Neural cell (in vitro differentiated cells): ENCODE measurements around the gene PXDN. TPM values are rescaled to one million over a fixed set of nuclear protein-coding genes. Genes with fewer than 3 reads are reported as not detected.
"Not testable (repeated sequence)": the region's sequence is repeated elsewhere in the genome, so short reads cannot be mapped to it uniquely, and the experiment has no call there.

Experiments used
- H2AFZ ChIP-seq: fragments of 200-600, 300-800 bp; sonication (generic), shearing (Covaris generic); 2 replicates; pipeline ENCODE4 v1.6.0; 2014; ENCODE audit warnings: low read depth, mild to moderate bottlenecking, antibody characterized with exemption, low read length, moderate library complexity
- H3F3A ChIP-seq: fragments of 200-600 bp; shearing (Covaris generic); 2 replicates; pipeline ENCODE4 v1.6.1; 2016; ENCODE audit warnings: mild to moderate bottlenecking, moderate library complexity, mixed read lengths, antibody characterized with exemption, low read length; ENCODE audit not compliant: insufficient read depth, poor library complexity, severe bottlenecking
- H3K27ac ChIP-seq: fragments of 200-600, 300-800 bp; sonication (generic), shearing (Covaris generic); 2 replicates; pipeline ENCODE4 v1.5.1; 2014; ENCODE audit warnings: mild to moderate bottlenecking, low read length, moderate library complexity
- H3K27me3 ChIP-seq: fragments of 300-800, 200-600 bp; sonication (generic), shearing (Covaris generic); 2 replicates; pipeline ENCODE4 v1.6.0; 2014; ENCODE audit warnings: mild to moderate bottlenecking, low read depth, low read length, moderate library complexity; ENCODE audit not compliant: insufficient read depth
- H3K36me3 ChIP-seq: fragments of 300-800, 200-600 bp; sonication (generic), shearing (Covaris generic); 2 replicates; pipeline ENCODE4 v1.5.1; 2014; ENCODE audit warnings: mild to moderate bottlenecking, antibody characterized with exemption, low read length, moderate library complexity; ENCODE audit not compliant: insufficient read depth
- H3K4me2 ChIP-seq: fragments of 300-800, 200-600 bp; sonication (generic), shearing (Covaris generic); 2 replicates; pipeline ENCODE4 v1.6.0; 2014; ENCODE audit warnings: mild to moderate bottlenecking, low read length
- H3K4me3 ChIP-seq: fragments of 300-800, 200-600 bp; sonication (generic), shearing (Covaris generic); 2 replicates; pipeline ENCODE4 v1.5.1; 2014; ENCODE audit warnings: mild to moderate bottlenecking, low read length, moderate library complexity
- H3K79me2 ChIP-seq: fragments of 200-600 bp; shearing (Covaris generic); replicated peaks from 2 replicates; pipeline ENCODE4 v1.6.0; 2014; ENCODE audit warnings: mild to moderate bottlenecking, low read length, moderate library complexity; ENCODE audit not compliant: insufficient read depth
- H3K9ac ChIP-seq: fragments of 300-800, 200-600 bp; sonication (generic), shearing (Covaris generic); 2 replicates; pipeline ENCODE4 v1.6.1; 2016; ENCODE audit warnings: mild to moderate bottlenecking, low read length, mixed read lengths
- H3K9me2 ChIP-seq: fragments of 200-600 bp; shearing (Covaris generic); 2 replicates; pipeline ENCODE4 v1.6.1; 2016; ENCODE audit warnings: mild to moderate bottlenecking, low read length, mixed read lengths; ENCODE audit not compliant: insufficient read depth
- H3K9me3 ChIP-seq: fragments of 200-600, 300-800 bp; sonication (generic), shearing (Covaris generic); 2 replicates; pipeline ENCODE4 v1.6.1; 2016; ENCODE audit warnings: mild to moderate bottlenecking, mixed run types, low read length, moderate library complexity, mixed read lengths
- H4K20me1 ChIP-seq: fragments of 200-600 bp; shearing (Covaris generic); 2 replicates; pipeline ENCODE4 v1.6.1; 2016; ENCODE audit warnings: mild to moderate bottlenecking, mixed run types; ENCODE audit not compliant: insufficient read depth
- CTCF ChIP-seq: fragments of 450-650 bp; IDR thresholded peaks from 2 replicates; pipeline ENCODE4 v1.5.1; 2014; ENCODE audit warnings: antibody characterized with exemption, mild to moderate bottlenecking, moderate library complexity; ENCODE audit not compliant: poor library complexity, severe bottlenecking
- EP300 ChIP-seq: fragments of 450-650 bp; conservative IDR thresholded peaks from 2 replicates; pipeline ENCODE4 v1.6.1; 2014; ENCODE audit warnings: antibody characterized with exemption, mild to moderate bottlenecking, moderate library complexity; ENCODE audit not compliant: poor library complexity, severe bottlenecking
- EZH2 ChIP-seq: fragments of 200-600, 300-800 bp; shearing (Covaris generic), sonication (generic); IDR thresholded peaks from 2 replicates; pipeline ENCODE4 v1.6.1; 2014; ENCODE audit warnings: antibody characterized with exemption, low read length, borderline replicate concordance, mild to moderate bottlenecking; ENCODE audit not compliant: insufficient read depth, poor library complexity, severe bottlenecking
- MXI1 ChIP-seq: fragments of 450-650 bp; conservative IDR thresholded peaks from 2 replicates; pipeline ENCODE4 v1.6.1; 2014; ENCODE audit warnings: antibody characterized with exemption, mild to moderate bottlenecking; ENCODE audit not compliant: poor library complexity, severe bottlenecking
- POLR2AphosphoS5 ChIP-seq: IDR thresholded peaks from 2 replicates; pipeline ENCODE4 v1.6.1; 2012
- RAD21 ChIP-seq: fragments of 450-650 bp; conservative IDR thresholded peaks from 2 replicates; pipeline ENCODE4 v1.6.1; 2014; ENCODE audit warnings: antibody characterized with exemption, mild to moderate bottlenecking, moderate library complexity
- REST ChIP-seq: IDR thresholded peaks from 2 replicates; pipeline ENCODE4 v1.6.1; 2012; ENCODE audit warnings: borderline replicate concordance
- SMC3 ChIP-seq: fragments of 450-650 bp; conservative IDR thresholded peaks from 2 replicates; pipeline ENCODE4 v1.6.1; 2014; ENCODE audit warnings: antibody characterized with exemption, mild to moderate bottlenecking, moderate library complexity; ENCODE audit not compliant: poor library complexity
- TAF1 ChIP-seq: IDR thresholded peaks from 2 replicates; pipeline ENCODE4 v1.6.1; 2012; ENCODE audit warnings: low read depth
- polyA plus RNA-seq: library from polyadenylated mRNA; depleted of rRNA; stranded (reverse); fragments of >200 nt; gene quantifications from 2 replicates; pipeline ENCODE4 v1.2.3, GENCODE V29; 2014

PXDN gene
- polyA plus RNA-seq, 1 donor from 2014 or later, result 181 TPM

DNA sequence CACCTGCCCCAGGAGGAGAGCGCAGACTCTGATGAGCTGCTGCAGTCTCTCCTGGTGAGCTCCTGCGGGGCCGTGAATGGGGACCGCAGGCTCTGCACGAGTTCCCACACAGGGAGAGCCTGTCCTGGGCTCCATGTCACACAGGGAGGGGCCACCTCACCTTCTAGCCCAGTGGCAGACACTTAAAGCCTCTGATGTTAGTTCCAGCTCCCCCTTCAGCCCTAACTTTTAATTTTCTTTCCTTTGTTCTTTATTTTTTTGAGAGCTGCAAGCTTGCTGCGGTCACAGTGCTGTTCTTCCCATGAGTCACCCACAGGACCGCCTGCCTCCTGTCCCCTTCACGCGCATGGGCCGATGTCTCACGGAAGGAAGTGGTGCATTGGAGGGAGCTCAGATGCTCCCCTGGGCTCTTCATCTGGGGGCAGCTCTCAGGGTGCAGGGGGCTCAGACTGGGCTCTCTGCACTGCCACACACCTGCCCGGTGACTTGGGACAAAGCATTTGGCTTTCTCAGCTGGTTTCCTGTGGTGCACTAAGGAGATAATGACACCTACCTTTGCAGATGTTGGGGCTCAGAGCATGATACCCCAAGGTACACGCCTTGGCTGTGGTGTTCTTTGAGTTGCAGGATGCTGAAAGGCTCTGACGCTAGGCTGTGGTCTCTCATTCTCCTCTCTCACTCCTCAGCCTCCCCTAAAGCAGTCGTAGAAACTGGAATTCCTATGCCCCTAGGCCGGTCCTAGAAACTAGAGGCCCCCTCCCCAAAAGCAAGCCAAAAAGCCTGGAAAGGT, 37.2 kb upstream of the PXDN start:
- Histone ChIP-seq H3K4me3 (no peak overlapping the region), H2AFZ (no peak overlapping the region), H3K36me3 (no peaks in the 10 kb centered on the region), H3K27ac (no peak overlapping the region), H3K9me2 (no peaks in the 10 kb centered on the region), H3F3A (no peaks in the 10 kb centered on the region), H3K9ac (no peak overlapping the region), H3K9me3 (no peaks in the 10 kb centered on the region), H3K4me2 (no peak overlapping the region), H3K79me2 (no peaks in the 10 kb centered on the region), H3K27me3 (no peaks in the 10 kb centered on the region), H4K20me1 (no peaks in the 10 kb centered on the region)
- TF ChIP-seq POLR2AphosphoS5 (no peak), TAF1 (no peak), REST (no peak), SMC3 (no peak), EZH2 (no peak), MXI1 (no peak), CTCF (no peak), RAD21 (no peak), EP300 (no peak)

GRCh38 chr2:1780693-1781092, 36.4 kb upstream of the PXDN start:
- Histone ChIP-seq H3K36me3 (no peaks in the 10 kb centered on the region), H3K27ac (no peak overlapping the region), H3K4me2 (no peak overlapping the region), H3K79me2 (no peaks in the 10 kb centered on the region), H3K9me2 (no peaks in the 10 kb centered on the region), H2AFZ (no peak overlapping the region), H3K4me3 (no peak overlapping the region), H3K9ac (no peak overlapping the region), H3K27me3 (no peaks in the 10 kb centered on the region), H4K20me1 (no peaks in the 10 kb centered on the region), H3F3A (no peaks in the 10 kb centered on the region), H3K9me3 (no peaks in the 10 kb centered on the region)
- TF ChIP-seq EZH2 (no peak), TAF1 (no peak), EP300 (no peak), POLR2AphosphoS5 (no peak), RAD21 (no peak), REST (no peak), MXI1 (no peak), CTCF (no peak), SMC3 (no peak)

DNA sequence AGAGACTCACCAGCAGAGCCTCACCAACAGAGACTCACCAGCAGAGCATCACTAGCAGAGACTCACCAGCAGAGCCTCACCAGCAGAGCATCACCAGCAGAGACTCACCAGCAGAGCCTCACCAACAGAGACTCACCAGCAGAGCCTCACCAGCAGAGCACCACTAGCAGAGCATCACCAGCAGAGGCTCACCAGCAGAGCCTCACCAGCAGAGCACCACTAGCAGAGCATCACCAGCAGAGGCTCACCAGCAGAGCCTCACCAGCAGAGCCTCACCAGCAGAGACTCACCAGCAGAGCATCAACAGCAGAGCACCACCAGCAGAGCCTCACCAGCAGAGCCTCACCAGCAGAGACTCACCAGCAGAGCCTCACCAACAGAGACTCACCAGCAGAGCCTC, 35.7 kb upstream of the PXDN start:
- not testable (repeated sequence) for H2AFZ ChIP-seq, H3K9ac ChIP-seq, H3K36me3 ChIP-seq, H3K4me2 ChIP-seq, H3K27ac ChIP-seq, H3K27me3 ChIP-seq, H3K9me3 ChIP-seq, H3K79me2 ChIP-seq, H4K20me1 ChIP-seq, H3F3A ChIP-seq, H3K4me3 ChIP-seq, H3K9me2 ChIP-seq
